ENCODE data around the gene MYH7.
"Not testable (repeated sequence)": the region's sequence is repeated elsewhere in the genome, so short reads cannot be mapped to it uniquely, and the experiment has no call there.

Gene MYH7

GRCh38 chr14:23406725-23407355 lies 28.6 kb downstream of the MYH7 start:
- no peak for DNase-seq

GRCh38 chr14:23406244-23406643 lies 29.2 kb downstream of the MYH7 start:
- DNase-seq: no peak

- DNase-seq: no peak
These were observed 29.9 kb downstream of the MYH7 start for GRCh38 chr14:23405516-23406025.

GRCh38 chr14:23405096-23405495 lies 30.4 kb downstream of the MYH7 start:
- DNase-seq: no peak

GRCh38 chr14:23404331-23404900 lies 31.0 kb downstream of the MYH7 start:
- no peak for DNase-seq

GRCh38 chr14:23403908-23404307 lies 31.6 kb downstream of the MYH7 start:
- DNase-seq: no peak

GRCh38 chr14:23403139-23403438 lies 32.4 kb downstream of the MYH7 start:
- no peak for DNase-seq

GRCh38 chr14:23402296-23403138 lies 32.9 kb downstream of the MYH7 start:
- DNase-seq: no peak

GRCh38 chr14:23401291-23401690 lies 34.2 kb downstream of the MYH7 start:
- DNase-seq: no peak

GRCh38 chr14:23400496-23401149 lies 34.8 kb downstream of the MYH7 start:
- DNase-seq: not testable (repeated sequence)

GRCh38 chr14:23399591-23399990 lies 35.9 kb downstream of the MYH7 start:
- DNase-seq: no peak

GRCh38 chr14:23399136-23399535 lies 36.3 kb downstream of the MYH7 start:
- no peak for DNase-seq

- peak; percentile 72 for DNase-seq
These were observed 37.1 kb downstream of the MYH7 start for GRCh38 chr14:23398348-23398747.

- DNase-seq: no peak
These were observed 38.6 kb downstream of the MYH7 start for GRCh38 chr14:23396781-23397407.

- DNase-seq: no peak
These were observed 39.3 kb downstream of the MYH7 start for GRCh38 chr14:23396126-23396525.

GRCh38 chr14:23392613-23393012 lies 42.8 kb downstream of the MYH7 start:
- no peak for DNase-seq

- not testable (repeated sequence) for DNase-seq
These were observed 45.6 kb downstream of the MYH7 start for GRCh38 chr14:23389871-23390270.

- DNase-seq: no peak
These were observed 46.1 kb downstream of the MYH7 start for GRCh38 chr14:23389396-23389795.

GRCh38 chr14:23388996-23389395 lies 46.5 kb downstream of the MYH7 start:
- DNase-seq: no peak

- no peak for DNase-seq
These were observed 47.3 kb downstream of the MYH7 start for GRCh38 chr14:23387916-23388882.

GRCh38 chr14:23386999-23387398 lies 48.5 kb downstream of the MYH7 start:
- no peak for DNase-seq

GRCh38 chr14:23386266-23386657 lies 49.2 kb downstream of the MYH7 start:
- DNase-seq: not testable (repeated sequence)
